Endothelial cell of umbilical vein (primary cell): Measurements from ENCODE around the gene KCNMB2. TPM values are rescaled to one million over a fixed set of nuclear protein-coding genes. Genes with fewer than 3 reads are reported as not detected.

Experiments used
- BruUV-seq: library from RNA; stranded (reverse); fragments of 400-500 nt; replicated peaks from 2 replicates; lab custom pipeline; 2021; lab: Mats Ljungman, UMichigan
- CTCF ChIA-PET: fragments of 300-600, 350-600 bp; sonication (Branson Sonifier 250); formaldehyde crosslinking; loops from one replicate; lab custom pipeline; 2021; ENCODE audit warnings: antibody characterized with exemption, inconsistent platforms; lab: Charles Lee
- POLR2A ChIA-PET: fragments of 300-600, 350-600 bp; sonication (Branson Sonifier 250); formaldehyde crosslinking; loops from one replicate; lab custom pipeline; 2021; ENCODE audit warnings: antibody characterized with exemption, inconsistent platforms; lab: Charles Lee
- DNase-seq: peaks from one replicate; pipeline ENCODE4 v3.0.0-alpha.2; 2011; ENCODE audit warnings: low read depth, low spot score
- FAIRE-seq: peaks from 2 replicates; lab custom pipeline; 2011; peaks lifted over from hg19 to GRCh38; lab: Jason Lieb, UNC
- H2AFZ ChIP-seq: 2 replicates; pipeline ENCODE4 v1.6.0; 2012; ENCODE audit warnings: low read depth, low read length, control low read depth, inconsistent platforms
- H3K27ac ChIP-seq: 2 replicates; pipeline ENCODE4 v1.5.1; 2011; ENCODE audit warnings: low read depth, mild to moderate bottlenecking, control low read depth, low read length, moderate library complexity; ENCODE audit not compliant: insufficient read depth
- H3K27me3 ChIP-seq, 2 experiments: 2 replicates each; pipeline versions ENCODE4 v1.6.0 to v1.6.1; 2011; ENCODE audit warnings: low read length in 2 of 2, mixed read lengths in 1 of 2; ENCODE audit not compliant: control insufficient read depth in 2 of 2, insufficient read depth in 2 of 2
- H3K36me3 ChIP-seq, 2 experiments: 2 replicates in 1 of 2; 3 replicates in 1 of 2; pipeline ENCODE4 v1.5.1; 2011; ENCODE audit warnings: low read length in 2 of 2, mild to moderate bottlenecking in 1 of 2, moderate library complexity in 1 of 2; ENCODE audit not compliant: control insufficient read depth in 2 of 2, insufficient read depth in 2 of 2; ENCODE audit errors: extremely low read depth in 1 of 2
- H3K4me1 ChIP-seq: 3 replicates; pipeline ENCODE4 v1.5.1; 2011; ENCODE audit warnings: mild to moderate bottlenecking, low read length; ENCODE audit not compliant: control insufficient read depth, insufficient read depth; ENCODE audit errors: extremely low read depth
- H3K4me2 ChIP-seq: 2 replicates; pipeline ENCODE4 v1.6.1; 2011; ENCODE audit warnings: low read length, control low read depth, mixed read lengths; ENCODE audit not compliant: insufficient read depth
- H3K4me3 ChIP-seq, 3 experiments: fragments of 200-600 bp in 1 of 3; sonication (generic), shearing (Covaris generic) in 1 of 3; replicated peaks in 1 of 3; 2 replicates each; pipeline ENCODE4 v1.5.1; 2011 to 2016; ENCODE audit warnings: control low read depth in 3 of 3, low read length in 3 of 3, mild to moderate bottlenecking in 2 of 3, inconsistent platforms in 1 of 3, low read depth in 1 of 3, moderate library complexity in 1 of 3; ENCODE audit not compliant: insufficient read depth in 1 of 3
- H3K79me2 ChIP-seq: 2 replicates; pipeline ENCODE4 v1.6.0; 2012; ENCODE audit warnings: low read length, inconsistent platforms; ENCODE audit not compliant: control insufficient read depth, insufficient read depth
- H3K9ac ChIP-seq: replicated peaks from 2 replicates; pipeline ENCODE3; 2011; ENCODE audit warnings: low read length, control low read depth; ENCODE audit not compliant: insufficient read depth; ENCODE audit errors: extremely low read depth
- H3K9me1 ChIP-seq: replicated peaks from 3 replicates; pipeline ENCODE4 v1.6.0; 2011; ENCODE audit warnings: mild to moderate bottlenecking, low read length; ENCODE audit not compliant: control insufficient read depth, insufficient read depth; ENCODE audit errors: extremely low read depth
- H3K9me3 ChIP-seq: replicated peaks from 2 replicates; pipeline ENCODE4 v1.5.1; 2012; ENCODE audit warnings: low read length, inconsistent platforms; ENCODE audit not compliant: control insufficient read depth, insufficient read depth
- H4K20me1 ChIP-seq: replicated peaks from 2 replicates; pipeline ENCODE3; 2011; ENCODE audit warnings: mild to moderate bottlenecking, low read length; ENCODE audit not compliant: control insufficient read depth, insufficient read depth; ENCODE audit errors: extremely low read depth
- CTCF ChIP-seq, 2 donors: IDR thresholded peaks; 1 replicate in 1 of 2; 2 replicates in 1 of 2; pipeline ENCODE4 v1.5.1; 2011; ENCODE audit warnings: low read length in 2 of 2, mild to moderate bottlenecking in 2 of 2, moderate library complexity in 2 of 2, control low read depth in 1 of 2, inconsistent platforms in 1 of 2, low read depth in 1 of 2; ENCODE audit not compliant: insufficient read depth in 1 of 2; ENCODE audit errors: extremely low read depth in 1 of 2
- EZH2 ChIP-seq: IDR thresholded peaks from 2 replicates; pipeline ENCODE4 v1.6.1; 2012; ENCODE audit warnings: borderline replicate concordance, low read depth, mild to moderate bottlenecking, moderate library complexity, low read length, inconsistent platforms; ENCODE audit not compliant: severe bottlenecking
- FOS ChIP-seq: IDR thresholded peaks from 2 replicates; pipeline ENCODE4 v1.6.1; 2011; ENCODE audit warnings: mild to moderate bottlenecking, low read length, moderate library complexity, borderline replicate concordance; ENCODE audit not compliant: insufficient read depth
- GATA2 ChIP-seq: IDR thresholded peaks from 2 replicates; pipeline ENCODE4 v1.7.0; 2011; ENCODE audit warnings: low read depth, mild to moderate bottlenecking, moderate library complexity, mixed read lengths, low read length; ENCODE audit not compliant: insufficient read length, insufficient read depth
- JUN ChIP-seq: IDR thresholded peaks from 2 replicates; pipeline ENCODE4 v1.6.1; 2011; ENCODE audit warnings: borderline replicate concordance, low read depth; ENCODE audit not compliant: insufficient read length, insufficient read depth
- MYC ChIP-seq: IDR thresholded peaks from one replicate; pipeline ENCODE4 v1.6.1; 2011; ENCODE audit warnings: mild to moderate bottlenecking, low read depth, low read length
- POLR2A ChIP-seq: IDR thresholded peaks from 2 replicates; pipeline ENCODE4 v1.6.1; 2012; ENCODE audit warnings: low read depth, mild to moderate bottlenecking, control low read depth, low read length
- POLR2AphosphoS5 ChIP-seq: IDR thresholded peaks from 2 replicates; pipeline ENCODE4 v1.6.1; 2012; ENCODE audit warnings: low read depth, mild to moderate bottlenecking, control low read depth, low read length, moderate library complexity; ENCODE audit not compliant: insufficient read depth
- dilution Hi-C: fragments of 300-500 bp; cut with MboI; formaldehyde crosslinking; loops from one replicate; pipeline ENCODE4 v1.15.0; 2019; ENCODE audit warnings: low sequenced_read_pairs; ENCODE audit not compliant: extremely low pct_ligation_motif_present
- intact Hi-C: fragments of 100-400 bp; cut with micrococcal nuclease; formaldehyde crosslinking; loops from one replicate; pipeline ENCODE4 v1.10.0; 2022
- polyA plus RNA-seq, 4 experiments: library from polyadenylated mRNA; depleted of rRNA in 3 of 4; stranded (reverse) in 3 of 4; unstranded in 1 of 4; fragments of >200 nt; gene quantifications; 2 replicates each; pipeline versions ENCODE4 v1.2.1 to v1.2.3, GENCODE V29; 2011 to 2012; ENCODE audit warnings: missing spikeins in 1 of 4
- total RNA-seq: library from RNA; stranded (reverse); gene quantifications from 2 replicates; pipeline ENCODE4 v1.2.3, GENCODE V29; 2021
- TF ChIP-seq, protein P1 (sequence below): IDR thresholded peaks from 2 replicates; pipeline ENCODE4 v1.6.1; 2011; ENCODE audit not compliant: insufficient read depth, insufficient read length

Gene KCNMB2
- total and polyA plus RNA-seq, 2 donors (not counting 3 experiments of a cell fraction or from before 2014, with no cell fraction given): not detected

DNA sequence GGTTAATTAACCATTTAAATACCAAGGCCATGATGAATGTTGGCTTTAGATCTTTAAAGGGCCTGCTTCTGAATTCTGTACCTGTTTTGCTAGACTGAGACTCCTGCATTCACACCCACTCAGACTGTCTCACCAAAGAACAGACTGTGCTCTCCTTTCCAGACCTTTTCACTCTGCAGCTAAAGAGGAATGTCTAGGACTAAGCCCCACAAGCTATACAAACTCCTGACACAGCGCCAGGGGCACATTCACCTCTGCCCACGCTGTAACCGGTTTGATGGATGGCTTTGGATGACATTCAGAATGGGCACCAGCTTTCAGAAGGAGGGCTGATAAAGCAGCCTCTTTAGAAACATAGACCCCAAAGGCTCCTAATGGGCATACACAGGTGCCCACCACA lies 200.1 kb downstream of the KCNMB2 start:
- H3K27me3 ChIP-seq: no peaks in the 10 kb centered on the region
- H2AFZ ChIP-seq: no peak overlapping the region
- no peaks in the 10 kb centered on the region for H3K9me1 ChIP-seq
- POLR2A ChIA-PET: no interaction called here
- no peaks in the 10 kb centered on the region for H4K20me1 ChIP-seq
- CTCF ChIA-PET: no interaction called here
- no peaks in the 10 kb centered on the region for H3K36me3 ChIP-seq
- no TSS peak for BruUV-seq
- DNase-seq: no peak
- dilution Hi-C loops: no loop called here
- TF ChIP-seq, protein P1, sequence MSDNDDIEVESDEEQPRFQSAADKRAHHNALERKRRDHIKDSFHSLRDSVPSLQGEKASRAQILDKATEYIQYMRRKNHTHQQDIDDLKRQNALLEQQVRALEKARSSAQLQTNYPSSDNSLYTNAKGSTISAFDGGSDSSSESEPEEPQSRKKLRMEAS: no peak
- TF ChIP-seq GATA2: no peak
- no peak for TF ChIP-seq CTCF (IDR thresholded peaks at IDR 0.05; ENCODE audit: extremely low read depth in 1 of 2, insufficient read depth in 1 of 2, low read depth in 1 of 2, low read length in 2 of 2)
- TF ChIP-seq FOS: no peak
- TF ChIP-seq EZH2: no peak
- no peak for TF ChIP-seq POLR2A
- H3K4me1 ChIP-seq: no peaks in the 10 kb centered on the region
- FAIRE-seq: no peak
- no peaks in the 10 kb centered on the region for H3K79me2 ChIP-seq
- intact Hi-C loops: no loop called here
- no peaks in the 10 kb centered on the region for H3K9me3 ChIP-seq
- H3K9ac ChIP-seq: no peak overlapping the region
- H3K4me2 ChIP-seq: no peak overlapping the region
- no peak overlapping the region for H3K27ac ChIP-seq
- no peak overlapping the region for H3K4me3 ChIP-seq

GRCh38 chr3:178739720-178740119 lies 203.5 kb downstream of the KCNMB2 start:
- Histone ChIP-seq H3K9ac (no peak overlapping the region), H3K79me2 (no peaks in the 10 kb centered on the region), H4K20me1 (no peaks in the 10 kb centered on the region), H3K4me1 (no peaks in the 10 kb centered on the region), H3K36me3 (no peaks in the 10 kb centered on the region), H3K27me3 (no peaks in the 10 kb centered on the region), H3K4me3 (no peak overlapping the region), H3K27ac (no peak overlapping the region), H3K9me3 (no peaks in the 10 kb centered on the region), H3K9me1 (no peaks in the 10 kb centered on the region), H2AFZ (no peak overlapping the region), H3K4me2 (no peak overlapping the region)
- BruUV-seq: no TSS peak
- ChIA-PET CTCF (no interaction called here), POLR2A (no interaction called here)
- FAIRE-seq (no peak), DNase-seq (no peak)
- TF ChIP-seq JUN: no peak
- no peak for TF ChIP-seq POLR2AphosphoS5
- TF ChIP-seq MYC: no peak
- dilution Hi-C loops: no loop called here
- intact Hi-C loops: no loop called here
